ENCODE data around the gene PEG3.

DNA sequence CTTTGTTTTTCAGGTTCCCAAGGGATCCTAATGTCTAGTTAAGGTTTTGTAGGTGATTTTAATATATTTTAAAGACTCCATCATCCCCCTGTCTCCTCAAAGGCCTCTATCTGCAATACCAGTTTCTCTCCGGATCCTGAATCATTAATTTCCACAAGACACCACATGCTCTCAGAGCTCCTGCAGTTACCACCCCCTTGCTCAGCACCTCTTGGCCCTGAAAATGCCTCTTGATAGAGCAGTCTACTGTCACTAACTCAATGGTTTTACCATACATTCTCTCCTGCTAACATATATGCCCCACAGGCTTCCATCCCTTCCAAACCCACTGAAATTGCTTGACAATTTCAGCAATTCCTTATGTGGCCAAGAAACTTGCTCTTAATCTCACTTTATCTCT, 1.9 kb upstream of the PEG3 start:
- TF ChIP-seq, protein P1, sequence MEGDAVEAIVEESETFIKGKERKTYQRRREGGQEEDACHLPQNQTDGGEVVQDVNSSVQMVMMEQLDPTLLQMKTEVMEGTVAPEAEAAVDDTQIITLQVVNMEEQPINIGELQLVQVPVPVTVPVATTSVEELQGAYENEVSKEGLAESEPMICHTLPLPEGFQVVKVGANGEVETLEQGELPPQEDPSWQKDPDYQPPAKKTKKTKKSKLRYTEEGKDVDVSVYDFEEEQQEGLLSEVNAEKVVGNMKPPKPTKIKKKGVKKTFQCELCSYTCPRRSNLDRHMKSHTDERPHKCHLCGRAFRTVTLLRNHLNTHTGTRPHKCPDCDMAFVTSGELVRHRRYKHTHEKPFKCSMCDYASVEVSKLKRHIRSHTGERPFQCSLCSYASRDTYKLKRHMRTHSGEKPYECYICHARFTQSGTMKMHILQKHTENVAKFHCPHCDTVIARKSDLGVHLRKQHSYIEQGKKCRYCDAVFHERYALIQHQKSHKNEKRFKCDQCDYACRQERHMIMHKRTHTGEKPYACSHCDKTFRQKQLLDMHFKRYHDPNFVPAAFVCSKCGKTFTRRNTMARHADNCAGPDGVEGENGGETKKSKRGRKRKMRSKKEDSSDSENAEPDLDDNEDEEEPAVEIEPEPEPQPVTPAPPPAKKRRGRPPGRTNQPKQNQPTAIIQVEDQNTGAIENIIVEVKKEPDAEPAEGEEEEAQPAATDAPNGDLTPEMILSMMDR (IDR thresholded peaks at IDR 0.05 in 4 of 5, conservative IDR thresholded peaks at IDR 0.05 in 1 of 5), result no peak
- no peak for TF ChIP-seq POLR2A (IDR thresholded peaks at IDR 0.05)
